ENCODE results near the gene SAMHD1. TPM values are rescaled to one million over a fixed set of nuclear protein-coding genes. Genes with fewer than 3 reads are reported as not detected.
"Not testable (repeated sequence)": the region's sequence is repeated elsewhere in the genome, so short reads cannot be mapped to it uniquely, and the experiment has no call there.

The SAMHD1 gene
- total and polyA plus RNA-seq, 4 donors: 14.7 to 51.2 (median 27.7) TPM

GRCh38 chr20:36998652-36999051 lies 47.1 kb upstream of the SAMHD1 start:
- WGBS: 92% methylated on average over 7 of the region's 7 CpGs
- Histone ChIP-seq H3K4me3 (ENCODE audit: low read depth in 1 of 3, low read length in 3 of 3) (no peak overlapping the region), H3K36me3 (ENCODE audit: control insufficient read depth in 4 of 4, insufficient read depth in 3 of 4, low read depth in 1 of 4, low read length in 3 of 4) (no peaks in the 10 kb centered on the region), H3K27me3 (ENCODE audit: control insufficient read depth in 4 of 4, insufficient read depth in 4 of 4, low read length in 3 of 4) (no peaks in the 10 kb centered on the region), H3K27ac (ENCODE audit: low read depth in 1 of 2, low read length in 2 of 2) (no peak overlapping the region), H3K4me1 (ENCODE audit: control insufficient read depth in 4 of 4, insufficient read depth in 4 of 4, low read length in 3 of 4) (no peaks in the 10 kb centered on the region), H3K9ac (ENCODE audit: low read depth in 1 of 2, low read length in 2 of 2) (no peak overlapping the region), H3K9me3 (ENCODE audit: control insufficient read depth in 4 of 4, low read length in 3 of 4) (no peaks in the 10 kb centered on the region)
- TF ChIP-seq RAD21 (IDR thresholded peaks at IDR 0.05) (no peak), NR2F2 (IDR thresholded peaks at IDR 0.05) (no peak), CTCF (IDR thresholded peaks at IDR 0.05; ENCODE audit: low read depth, low read length, missing input control) (no peak), TAF1 (conservative IDR thresholded peaks at IDR 0.05) (no peak), EGR1 (IDR thresholded peaks at IDR 0.05; ENCODE audit: low read depth in 2 of 2) (no peak)
- DNase-seq (ENCODE audit: low spot score): no peak

GRCh38 chr20:36997121-36997520 lies 45.6 kb upstream of the SAMHD1 start:
- Histone ChIP-seq H3K9ac (ENCODE audit: low read depth in 1 of 2, low read length in 2 of 2) (no peak overlapping the region), H3K9me3 (ENCODE audit: control insufficient read depth in 4 of 4, low read length in 3 of 4) (peaks cover 0 to 5% (median 0%) of the 10 kb centered on the region in 4 donors), H3K36me3 (ENCODE audit: control insufficient read depth in 4 of 4, insufficient read depth in 3 of 4, low read depth in 1 of 4, low read length in 3 of 4) (no peaks in the 10 kb centered on the region), H3K4me3 (ENCODE audit: low read depth in 1 of 3, low read length in 3 of 3) (no peak overlapping the region), H3K27me3 (ENCODE audit: control insufficient read depth in 4 of 4, insufficient read depth in 4 of 4, low read length in 3 of 4) (no peaks in the 10 kb centered on the region), H3K4me1 (ENCODE audit: control insufficient read depth in 4 of 4, insufficient read depth in 4 of 4, low read length in 3 of 4) (no peaks in the 10 kb centered on the region), H3K27ac (ENCODE audit: low read depth in 1 of 2, low read length in 2 of 2) (no peak overlapping the region)
- 75% methylated on average over 1 of the region's 1 CpG for WGBS
- no peak for DNase-seq (ENCODE audit: low spot score)
- TF ChIP-seq, protein P1, sequence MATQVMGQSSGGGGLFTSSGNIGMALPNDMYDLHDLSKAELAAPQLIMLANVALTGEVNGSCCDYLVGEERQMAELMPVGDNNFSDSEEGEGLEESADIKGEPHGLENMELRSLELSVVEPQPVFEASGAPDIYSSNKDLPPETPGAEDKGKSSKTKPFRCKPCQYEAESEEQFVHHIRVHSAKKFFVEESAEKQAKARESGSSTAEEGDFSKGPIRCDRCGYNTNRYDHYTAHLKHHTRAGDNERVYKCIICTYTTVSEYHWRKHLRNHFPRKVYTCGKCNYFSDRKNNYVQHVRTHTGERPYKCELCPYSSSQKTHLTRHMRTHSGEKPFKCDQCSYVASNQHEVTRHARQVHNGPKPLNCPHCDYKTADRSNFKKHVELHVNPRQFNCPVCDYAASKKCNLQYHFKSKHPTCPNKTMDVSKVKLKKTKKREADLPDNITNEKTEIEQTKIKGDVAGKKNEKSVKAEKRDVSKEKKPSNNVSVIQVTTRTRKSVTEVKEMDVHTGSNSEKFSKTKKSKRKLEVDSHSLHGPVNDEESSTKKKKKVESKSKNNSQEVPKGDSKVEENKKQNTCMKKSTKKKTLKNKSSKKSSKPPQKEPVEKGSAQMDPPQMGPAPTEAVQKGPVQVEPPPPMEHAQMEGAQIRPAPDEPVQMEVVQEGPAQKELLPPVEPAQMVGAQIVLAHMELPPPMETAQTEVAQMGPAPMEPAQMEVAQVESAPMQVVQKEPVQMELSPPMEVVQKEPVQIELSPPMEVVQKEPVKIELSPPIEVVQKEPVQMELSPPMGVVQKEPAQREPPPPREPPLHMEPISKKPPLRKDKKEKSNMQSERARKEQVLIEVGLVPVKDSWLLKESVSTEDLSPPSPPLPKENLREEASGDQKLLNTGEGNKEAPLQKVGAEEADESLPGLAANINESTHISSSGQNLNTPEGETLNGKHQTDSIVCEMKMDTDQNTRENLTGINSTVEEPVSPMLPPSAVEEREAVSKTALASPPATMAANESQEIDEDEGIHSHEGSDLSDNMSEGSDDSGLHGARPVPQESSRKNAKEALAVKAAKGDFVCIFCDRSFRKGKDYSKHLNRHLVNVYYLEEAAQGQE (IDR thresholded peaks at IDR 0.05): no peak
- TF ChIP-seq ATF3 (IDR thresholded peaks at IDR 0.05): no peak
- TF ChIP-seq NR2F2 (IDR thresholded peaks at IDR 0.05): no peak
- TF ChIP-seq RXRA (IDR thresholded peaks at IDR 0.05): no peak
- TF ChIP-seq TAF1 (conservative IDR thresholded peaks at IDR 0.05): no peak
- TF ChIP-seq EGR1 (IDR thresholded peaks at IDR 0.05; ENCODE audit: low read depth in 2 of 2): no peak
- no peak for TF ChIP-seq FOXA2 (IDR thresholded peaks at IDR 0.05)
- no peak for TF ChIP-seq FOXA1 (IDR thresholded peaks at IDR 0.05)
- TF ChIP-seq JUND (IDR thresholded peaks at IDR 0.05): no peak
- TF ChIP-seq, protein P2, sequence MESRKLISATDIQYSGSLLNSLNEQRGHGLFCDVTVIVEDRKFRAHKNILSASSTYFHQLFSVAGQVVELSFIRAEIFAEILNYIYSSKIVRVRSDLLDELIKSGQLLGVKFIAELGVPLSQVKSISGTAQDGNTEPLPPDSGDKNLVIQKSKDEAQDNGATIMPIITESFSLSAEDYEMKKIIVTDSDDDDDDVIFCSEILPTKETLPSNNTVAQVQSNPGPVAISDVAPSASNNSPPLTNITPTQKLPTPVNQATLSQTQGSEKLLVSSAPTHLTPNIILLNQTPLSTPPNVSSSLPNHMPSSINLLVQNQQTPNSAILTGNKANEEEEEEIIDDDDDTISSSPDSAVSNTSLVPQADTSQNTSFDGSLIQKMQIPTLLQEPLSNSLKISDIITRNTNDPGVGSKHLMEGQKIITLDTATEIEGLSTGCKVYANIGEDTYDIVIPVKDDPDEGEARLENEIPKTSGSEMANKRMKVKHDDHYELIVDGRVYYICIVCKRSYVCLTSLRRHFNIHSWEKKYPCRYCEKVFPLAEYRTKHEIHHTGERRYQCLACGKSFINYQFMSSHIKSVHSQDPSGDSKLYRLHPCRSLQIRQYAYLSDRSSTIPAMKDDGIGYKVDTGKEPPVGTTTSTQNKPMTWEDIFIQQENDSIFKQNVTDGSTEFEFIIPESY (IDR thresholded peaks at IDR 0.05): no peak

DNA sequence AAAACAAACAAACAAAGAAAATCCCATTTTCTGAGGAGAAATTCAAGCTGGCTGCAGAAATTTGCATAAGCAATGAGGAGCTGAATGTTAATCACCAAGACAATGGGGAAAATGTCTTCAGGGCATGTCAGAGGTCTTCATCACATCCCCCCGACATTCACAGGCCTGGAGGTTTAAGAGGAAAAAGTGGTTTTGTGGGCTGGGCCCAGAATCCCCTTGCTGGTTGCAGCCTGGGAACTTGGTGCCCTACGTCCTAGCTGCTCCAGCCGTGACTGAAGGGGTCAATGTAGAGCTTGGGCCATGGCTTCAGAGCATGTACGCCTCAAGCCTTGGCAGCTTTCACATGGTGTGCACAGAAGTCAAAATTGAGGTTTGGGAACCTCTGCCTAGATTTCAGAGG lies 42.7 kb upstream of the SAMHD1 start:
- H3K9me3 ChIP-seq (ENCODE audit: control insufficient read depth in 4 of 4, low read length in 3 of 4): not testable (repeated sequence)

More for the DNA sequence above, 42.7 kb upstream of the SAMHD1 start:
- not testable (repeated sequence) for H3K4me1 ChIP-seq (ENCODE audit: control insufficient read depth in 4 of 4, insufficient read depth in 4 of 4, low read length in 3 of 4); H3K36me3 ChIP-seq (ENCODE audit: control insufficient read depth in 4 of 4, insufficient read depth in 3 of 4, low read depth in 1 of 4, low read length in 3 of 4); H3K9ac ChIP-seq (ENCODE audit: low read depth in 1 of 2, low read length in 2 of 2); H3K27me3 ChIP-seq (ENCODE audit: control insufficient read depth in 4 of 4, insufficient read depth in 4 of 4, low read length in 3 of 4); DNase-seq (ENCODE audit: low spot score); H3K27ac ChIP-seq (ENCODE audit: low read depth in 1 of 2, low read length in 2 of 2); H3K4me3 ChIP-seq (ENCODE audit: low read depth in 1 of 3, low read length in 3 of 3)
- 96% methylated on average over 4 of the region's 4 CpGs for WGBS
